Peyer's patch (tissue), 4 donors: ENCODE results near the gene TRIM24. TPM values are rescaled to one million over a fixed set of nuclear protein-coding genes. Genes with fewer than 3 reads are reported as not detected.

Source experiments
- DNase-seq, 3 donors: peaks; one replicate each; pipeline ENCODE4 v3.0.0-alpha.2; 2017 to 2019
- H3K27ac ChIP-seq, 4 donors: fragments of 200-600 bp; sonication (generic); one replicate each; pipeline ENCODE4 v1.5.1; 2016 to 2019
- H3K27me3 ChIP-seq, 2 donors: fragments of 200-600 bp; sonication (generic); one replicate each; pipeline ENCODE4 v1.5.1; 2019
- H3K36me3 ChIP-seq, 3 donors: fragments of 200-600 bp; sonication (generic); one replicate each; pipeline ENCODE4 v1.5.1; 2016 to 2019
- H3K4me1 ChIP-seq, 4 donors: fragments of 200-600 bp; sonication (generic); one replicate each; pipeline ENCODE4 v1.5.1; 2016 to 2019
- H3K4me3 ChIP-seq, 4 donors: fragments of 200-600 bp; sonication (generic); 1 replicate in 3 of 4; 2 replicates in 1 of 4; pipeline ENCODE4 v1.5.1; 2016 to 2019; ENCODE audit warnings: mild to moderate bottlenecking in 1 of 4
- H3K9me3 ChIP-seq, 4 donors: fragments of 200-600 bp; sonication (generic); one replicate each; pipeline ENCODE4 v1.5.1; 2016 to 2019; ENCODE audit warnings: mild to moderate bottlenecking in 1 of 4
- CTCF ChIP-seq, 6 experiments: fragments of 450-650 bp in 4 of 6; fragments of 200-600 bp in 2 of 6; sonication (generic) in 1 of 6; IDR thresholded peaks; one replicate each; pipeline ENCODE4 v1.5.1; 2017 to 2019; ENCODE audit warnings: antibody characterized with exemption in 6 of 6, mild to moderate bottlenecking in 3 of 6, moderate library complexity in 1 of 6
- POLR2A ChIP-seq, 2 donors: fragments of 450-650 bp; IDR thresholded peaks; one replicate each; pipeline ENCODE4 v1.5.1; 2017; ENCODE audit warnings: antibody characterized with exemption in 2 of 2, mild to moderate bottlenecking in 2 of 2, moderate library complexity in 2 of 2
- total RNA-seq, 4 donors: library from RNA; depleted of rRNA; stranded (reverse); fragments of >200 nt; gene quantifications; one replicate each; pipeline ENCODE4 v1.1.0, GENCODE V29; 2016

Gene TRIM24
- total RNA-seq, 4 donors from 2014 or later, result 15.7 to 18.7 (median 16.6) TPM

GRCh38 chr7:138568655-138569054 lies 108.6 kb downstream of the TRIM24 start:
- peaks cover 0 to 29% (median 11%) of the 10 kb centered on the region in 4 donors for H3K9me3 ChIP-seq
- no peak overlapping the region for H3K4me3 ChIP-seq
- no peak for DNase-seq
- H3K36me3 ChIP-seq, result peaks cover 0 to 77% (median 3%) of the 10 kb centered on the region in 3 donors
- H3K4me1 ChIP-seq, result no peaks in the 10 kb centered on the region
- no peak overlapping the region for H3K27ac ChIP-seq
- no peaks in the 10 kb centered on the region for H3K27me3 ChIP-seq
- TF ChIP-seq CTCF (IDR thresholded peaks at IDR 0.05), result no peak
- no peak for TF ChIP-seq POLR2A (IDR thresholded peaks at IDR 0.05)

- H3K9me3 ChIP-seq, result peaks cover 0 to 22% (median 7%) of the 10 kb centered on the region in 4 donors
- no peak overlapping the region for H3K27ac ChIP-seq
- DNase-seq, result no peak
- peaks cover 0 to 73% (median 0%) of the 10 kb centered on the region in 3 donors for H3K36me3 ChIP-seq
- no peaks in the 10 kb centered on the region for H3K4me1 ChIP-seq
- H3K27me3 ChIP-seq, result no peaks in the 10 kb centered on the region
- TF ChIP-seq CTCF (IDR thresholded peaks at IDR 0.05) (no peak), POLR2A (IDR thresholded peaks at IDR 0.05) (no peak)
- H3K4me3 ChIP-seq, result no peak overlapping the region
Observed at GRCh38 chr7:138569418-138569817, 109.4 kb downstream of the TRIM24 start.

DNA sequence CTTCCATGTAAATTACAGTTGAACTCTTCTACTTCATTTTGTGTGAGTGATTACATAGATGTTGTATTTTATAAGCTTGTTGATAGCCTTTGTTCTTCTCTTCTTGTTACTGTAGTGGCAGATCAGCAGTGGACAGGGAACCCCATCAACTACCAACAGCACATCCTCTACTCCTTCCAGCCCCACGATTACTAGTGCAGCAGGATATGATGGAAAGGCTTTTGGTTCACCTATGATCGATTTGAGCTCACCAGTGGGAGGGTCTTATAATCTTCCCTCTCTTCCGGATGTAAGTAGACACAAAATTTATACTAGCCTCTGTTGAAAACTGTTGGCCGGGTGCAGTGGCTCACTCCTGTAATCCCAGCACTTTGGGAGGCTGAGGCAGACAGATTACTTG lies 110.7 kb downstream of the TRIM24 start:
- peaks cover 0 to 60% (median 0%) of the 10 kb centered on the region in 3 donors for H3K36me3 ChIP-seq
- DNase-seq, result no peak
- no peaks in the 10 kb centered on the region for H3K27me3 ChIP-seq
- no peaks in the 10 kb centered on the region for H3K4me1 ChIP-seq
- no peak overlapping the region for H3K4me3 ChIP-seq
- no peak overlapping the region for H3K27ac ChIP-seq
- TF ChIP-seq CTCF (IDR thresholded peaks at IDR 0.05) (no peak), POLR2A (IDR thresholded peaks at IDR 0.05) (no peak)
- peaks cover 0 to 9% (median 3%) of the 10 kb centered on the region in 4 donors for H3K9me3 ChIP-seq

- no peak for DNase-seq
- Histone ChIP-seq H3K9me3 (no peaks in the 10 kb centered on the region), H3K4me1 (no peaks in the 10 kb centered on the region), H3K36me3 (peaks cover 0 to 49% (median 0%) of the 10 kb centered on the region in 3 donors), H3K27ac (no peak overlapping the region), H3K27me3 (no peaks in the 10 kb centered on the region), H3K4me3 (no peak overlapping the region)
- TF ChIP-seq POLR2A (IDR thresholded peaks at IDR 0.05) (no peak), CTCF (IDR thresholded peaks at IDR 0.05) (no peak)
Observed at GRCh38 chr7:138573741-138574140, 113.7 kb downstream of the TRIM24 start.

GRCh38 chr7:138575897-138576428 lies 115.9 kb downstream of the TRIM24 start:
- Histone ChIP-seq H3K27me3 (no peaks in the 10 kb centered on the region), H3K9me3 (no peaks in the 10 kb centered on the region), H3K27ac (no peak overlapping the region), H3K4me3 (no peak overlapping the region), H3K4me1 (no peaks in the 10 kb centered on the region), H3K36me3 (peaks cover 0 to 54% (median 0%) of the 10 kb centered on the region in 3 donors)
- TF ChIP-seq CTCF (IDR thresholded peaks at IDR 0.05), result no peak
- TF ChIP-seq POLR2A (IDR thresholded peaks at IDR 0.05), result no peak
- no peak for DNase-seq

GRCh38 chr7:138579136-138579535 lies 119.1 kb downstream of the TRIM24 start:
- Histone ChIP-seq H3K4me3 (no peak overlapping the region), H3K36me3 (peaks cover 0 to 53% (median 0%) of the 10 kb centered on the region in 3 donors), H3K4me1 (no peaks in the 10 kb centered on the region), H3K27me3 (no peaks in the 10 kb centered on the region), H3K9me3 (no peaks in the 10 kb centered on the region), H3K27ac (no peak overlapping the region)
- DNase-seq, result no peak
- TF ChIP-seq POLR2A (IDR thresholded peaks at IDR 0.05), result no peak
- no peak for TF ChIP-seq CTCF (IDR thresholded peaks at IDR 0.05)
